T47D (cell line): ENCODE results near the gene KRT9.

Experiments used
- DNase-seq, 2 experiments: peaks; one replicate each; pipeline versions ENCODE4 v3.0.0 to v3.0.0-alpha.2; 2011 to 2012; ENCODE audit warnings: low read depth in 1 of 2, low spot score in 1 of 2
- JUND ChIP-seq: IDR thresholded peaks from 2 replicates; pipeline ENCODE4 v1.6.1; 2012; ENCODE audit warnings: low read depth
- in situ Hi-C: cut with HindIII; loops from 2 replicates; pipeline ENCODE4 v1.10.0; 2016; ENCODE audit warnings: low sequenced_read_pairs, low pct_unique_long_range_greater_than_20kb

The KRT9 gene

GRCh38 chr17:41542357-41542756 is 29.5 kb downstream of the KRT9 start:
- TF ChIP-seq JUND = no peak
- peak in 1 of 2 experiments; percentile 40 for DNase-seq
- in situ Hi-C loops = no loop called here

DNA sequence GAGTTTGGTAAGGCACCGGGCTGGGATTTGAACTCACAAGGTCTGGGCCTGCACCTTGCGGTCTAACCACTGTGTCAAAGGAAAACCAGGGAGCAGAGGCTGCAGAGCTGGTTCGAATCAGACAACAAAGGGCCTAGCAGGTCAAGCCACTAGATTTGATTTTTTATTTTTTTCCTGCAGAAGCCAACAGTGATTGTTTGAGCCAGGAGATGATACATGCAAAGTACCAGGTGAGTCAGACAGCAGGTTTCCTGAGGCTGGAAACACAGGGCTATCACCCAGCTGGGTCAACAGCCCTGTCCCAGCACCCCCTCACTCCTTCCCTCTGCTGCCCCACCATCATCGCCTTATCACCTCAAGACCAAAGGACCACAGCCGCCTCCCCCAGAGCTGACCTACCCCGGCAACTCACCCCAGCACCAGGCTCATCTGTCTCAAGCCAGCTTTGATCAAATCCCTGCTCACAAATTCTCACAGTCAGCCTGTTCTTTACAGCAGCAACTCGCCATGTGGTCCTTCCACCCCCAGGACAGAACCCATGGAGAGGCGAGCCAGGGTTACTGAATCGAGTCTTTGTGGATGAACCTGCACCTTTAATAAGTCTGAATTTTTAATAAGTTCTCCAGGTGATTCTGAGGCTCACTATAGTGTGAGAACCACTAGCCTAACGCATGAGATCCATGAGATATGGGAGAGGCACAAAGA is 30.8 kb downstream of the KRT9 start:
- no peak for TF ChIP-seq JUND
- in situ Hi-C loops = no loop called here
- peak in 1 of 2 experiments; percentile 25 for DNase-seq

DNA sequence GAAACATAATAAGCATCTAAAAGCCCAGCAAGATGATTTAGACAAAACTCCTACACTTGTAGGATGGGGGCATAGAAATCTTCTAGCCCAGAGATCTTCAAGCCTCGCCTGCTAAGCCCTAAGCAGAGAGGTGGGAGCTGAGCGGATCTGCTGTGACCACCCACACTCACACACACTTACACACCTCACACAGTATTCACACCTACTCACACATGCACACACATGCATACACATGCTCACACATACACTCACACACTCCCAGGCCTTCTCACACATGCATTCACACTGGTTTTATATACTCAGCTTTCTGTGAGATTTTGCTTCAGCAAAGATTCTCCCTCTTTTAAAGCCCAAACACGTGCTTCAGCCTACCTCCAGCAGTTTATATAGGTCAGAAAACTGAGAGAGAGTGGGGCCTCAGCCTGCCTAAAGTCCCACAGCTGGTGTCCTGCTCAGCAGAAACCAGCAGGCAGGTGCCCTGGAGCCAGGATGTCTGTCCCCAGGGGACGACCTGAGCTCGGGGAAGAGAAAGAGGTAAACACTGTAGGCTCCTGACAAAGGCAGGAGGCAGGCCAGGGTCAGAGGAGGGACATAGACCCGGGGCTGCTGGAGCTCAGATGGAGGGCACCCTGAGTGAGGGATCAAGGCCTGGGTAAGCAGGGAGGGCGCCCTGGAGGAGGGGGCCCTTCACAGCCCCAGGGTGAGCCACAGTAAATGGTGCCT is 31.7 kb downstream of the KRT9 start:
- no peak for TF ChIP-seq JUND
- in situ Hi-C loops = no loop called here
- peak in 1 of 2 experiments; percentile 75 for DNase-seq

DNA sequence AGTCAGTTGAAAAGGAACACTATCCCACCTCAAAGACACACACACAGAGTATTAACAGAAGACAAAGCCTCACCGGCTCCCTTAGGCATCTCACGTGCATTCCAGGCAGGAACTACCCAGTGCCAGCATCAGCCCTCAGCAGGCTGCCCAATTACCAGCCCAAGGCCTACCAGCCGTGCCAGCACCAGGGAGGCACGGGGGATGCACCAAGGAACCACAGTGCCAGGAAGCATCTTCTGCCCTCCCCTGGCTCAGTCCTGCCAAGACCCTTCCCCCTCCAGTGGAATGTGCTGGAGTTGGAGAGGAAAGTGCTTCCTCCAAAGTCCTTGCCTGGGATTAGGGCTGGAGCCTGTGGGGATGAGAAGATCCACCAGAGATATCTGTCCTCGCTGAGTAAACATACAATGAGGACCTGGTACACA is 32.8 kb downstream of the KRT9 start:
- peak in 1 of 2 experiments; percentile 99 for DNase-seq
- in situ Hi-C loops = no loop called here
- no peak for TF ChIP-seq JUND

DNA sequence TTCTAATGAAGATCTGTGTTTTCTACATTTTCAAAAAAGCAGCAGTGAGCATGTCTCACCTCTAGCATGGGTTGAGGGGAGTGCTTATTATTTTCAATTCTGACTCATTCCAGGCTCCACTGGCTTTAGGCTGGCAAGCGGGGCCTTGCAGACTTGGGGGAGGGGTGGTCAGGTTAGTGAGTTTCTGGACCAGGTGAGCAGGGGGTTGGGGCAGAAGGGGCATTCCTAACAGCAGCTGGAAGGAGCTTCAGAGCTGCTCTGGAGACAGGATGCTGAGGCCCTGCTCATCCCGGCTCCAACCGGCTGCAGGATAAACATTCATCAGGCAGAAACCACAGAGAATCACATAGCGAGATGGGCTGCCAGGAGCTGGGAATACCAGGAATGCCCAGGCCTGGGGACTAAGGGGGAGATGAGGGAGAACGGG is 33.3 kb downstream of the KRT9 start:
- TF ChIP-seq JUND = no peak
- peak in 1 of 2 experiments; percentile 83 for DNase-seq
- in situ Hi-C loops = no loop called here

GRCh38 chr17:41537990-41538389 is 33.9 kb downstream of the KRT9 start:
- TF ChIP-seq JUND = no peak
- DNase-seq = peak in 1 of 2 experiments; percentile 72
- in situ Hi-C loops = no loop called here

- in situ Hi-C loops = no loop called here
- no peak for TF ChIP-seq JUND
- DNase-seq = no peak
These were observed 34.3 kb downstream of the KRT9 start for GRCh38 chr17:41537614-41537954.

DNA sequence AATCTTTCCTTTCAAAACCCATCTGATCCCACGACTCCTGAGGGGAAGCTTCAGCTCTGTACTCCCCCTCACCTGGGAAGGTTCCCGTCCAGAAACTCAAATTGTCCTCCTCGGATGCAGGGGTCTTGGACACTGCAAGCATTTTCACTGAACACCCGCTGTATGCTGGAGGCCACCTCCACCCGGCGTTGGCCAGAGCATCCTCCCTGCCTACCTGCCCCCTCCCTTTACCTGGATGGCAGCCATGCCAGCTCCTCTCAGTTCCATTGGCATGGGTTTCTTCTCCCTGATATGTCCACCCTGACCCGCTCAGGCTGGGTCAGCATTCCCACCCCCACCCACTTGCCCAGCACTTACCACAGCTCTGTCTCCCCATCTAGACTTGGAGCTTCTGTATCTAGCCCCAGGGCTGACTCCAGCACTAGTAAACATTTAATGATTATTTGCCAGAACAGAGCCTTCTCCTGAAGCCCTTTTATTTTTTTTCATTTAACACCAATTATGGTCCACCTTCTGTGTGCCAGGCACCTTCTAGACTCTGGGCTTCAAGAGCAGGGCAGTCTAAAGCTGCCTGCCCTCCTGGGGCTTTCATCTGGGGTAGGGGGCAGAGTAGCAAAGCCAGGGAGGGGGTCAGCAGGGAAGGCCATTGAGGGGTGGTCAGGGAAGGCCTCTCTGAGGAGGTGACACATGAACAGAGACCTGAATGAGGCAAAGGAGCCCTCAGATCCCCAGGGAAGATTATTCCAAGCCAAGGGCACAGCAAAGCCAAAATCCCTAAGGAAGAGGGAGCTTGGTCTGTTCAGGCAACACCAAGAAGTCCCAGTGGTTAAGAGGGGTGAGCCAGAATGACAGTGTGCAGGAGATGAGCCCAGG is 34.9 kb downstream of the KRT9 start:
- peak in 1 of 2 experiments; percentile 97 for DNase-seq
- no peak; the same call in 1 of the 2 replicates for TF ChIP-seq JUND
- in situ Hi-C loops = no loop called here

DNA sequence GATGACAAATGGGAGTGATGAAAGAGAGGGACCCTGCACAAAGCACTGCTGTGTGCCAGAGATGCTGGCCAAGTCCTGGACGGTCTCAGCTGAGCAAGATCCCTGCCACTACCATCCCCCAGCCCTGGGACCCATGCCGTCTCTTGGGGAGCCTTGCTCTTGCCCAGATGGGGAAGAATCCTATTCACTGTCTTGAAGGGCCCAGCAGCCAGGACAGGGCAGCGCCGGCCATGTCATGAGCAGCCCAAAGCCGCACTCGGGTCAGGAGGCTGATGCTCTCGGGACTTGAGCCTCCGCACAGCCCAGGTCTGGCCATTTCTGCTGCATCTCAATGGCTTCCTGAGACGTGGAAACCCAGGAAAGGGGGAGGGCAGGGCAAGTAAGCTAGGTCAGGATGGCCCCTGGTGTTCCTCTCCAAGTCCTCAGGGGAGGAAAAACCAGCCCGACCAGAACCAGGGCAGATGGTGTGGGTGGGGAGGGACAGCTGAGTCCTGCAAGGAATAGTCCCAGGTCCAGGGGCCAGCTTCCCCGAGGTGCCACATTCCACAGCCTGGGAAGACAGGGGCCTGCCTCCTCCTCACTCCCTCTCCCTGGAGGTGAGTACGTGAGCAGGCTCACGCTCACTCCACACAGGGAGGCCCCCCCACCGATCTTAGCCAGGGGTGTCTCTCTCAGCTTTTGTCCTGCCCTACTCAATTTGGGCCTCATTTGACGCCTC is 35.9 kb downstream of the KRT9 start:
- peak; percentile 94 for TF ChIP-seq JUND
- in situ Hi-C loops = no loop called here
- DNase-seq = peak in 1 of 2 experiments; percentile 100

DNA sequence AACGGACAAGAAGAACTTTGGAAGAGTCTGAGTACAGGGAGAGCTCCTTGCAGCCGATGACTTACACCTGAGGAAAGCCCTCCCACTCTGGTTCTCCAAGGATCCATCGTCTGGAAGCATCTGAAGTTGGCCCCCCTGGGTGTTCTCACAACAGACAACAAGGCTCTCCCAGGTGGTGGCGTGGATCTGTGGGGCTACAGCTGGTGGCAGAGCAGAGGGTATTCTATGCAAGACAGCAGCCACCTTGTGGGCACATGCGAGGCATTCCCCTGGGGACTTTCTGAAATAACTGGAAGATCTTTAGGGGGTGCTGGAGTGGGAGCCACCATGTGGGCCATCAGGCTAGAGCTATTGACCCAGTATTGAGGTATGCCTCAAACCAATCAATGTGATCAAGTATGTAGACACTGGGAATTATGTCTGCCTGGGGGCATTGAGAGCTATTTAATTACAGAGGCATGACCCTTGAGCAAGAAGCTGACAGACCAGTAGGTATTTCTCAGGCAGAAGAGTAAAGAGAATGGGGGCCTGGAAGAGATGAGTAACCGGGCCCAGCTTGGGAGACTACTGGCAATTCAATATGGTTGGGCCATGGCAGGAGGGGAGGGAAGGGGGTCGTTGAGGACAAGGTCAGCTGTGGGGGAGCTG is 36.8 kb downstream of the KRT9 start:
- DNase-seq = peak in 1 of 2 experiments; percentile 99
- TF ChIP-seq JUND = peak; percentile 45; the same call in 1 of the 2 replicates
- in situ Hi-C loops = no loop called here

DNA sequence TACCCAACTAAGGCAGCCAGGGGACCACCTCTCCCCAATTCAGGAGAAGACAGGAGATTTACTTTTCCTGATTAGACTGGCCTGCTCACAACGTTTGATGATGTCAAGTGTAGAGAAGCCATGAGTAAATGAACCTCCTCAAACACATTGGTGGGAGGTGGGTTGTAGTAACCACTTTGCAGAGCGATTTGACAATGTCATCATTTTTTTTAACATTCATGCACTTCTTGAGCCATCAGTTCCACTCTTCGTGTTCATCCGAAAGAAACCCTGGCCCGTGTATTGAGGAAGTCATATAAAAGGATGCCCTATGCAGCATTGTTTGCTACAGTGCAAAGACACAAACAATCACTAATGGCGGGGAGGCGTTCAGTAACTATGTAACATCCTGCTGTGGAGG is 38.2 kb downstream of the KRT9 start:
- no peak for TF ChIP-seq JUND
- peak in 1 of 2 experiments; percentile 19 for DNase-seq
- in situ Hi-C loops = no loop called here
